ENCODE measurements around the gene NDP.
A peak's percentile ranks its signal among the peaks of the same experiment; 100 is the strongest.

Gene NDP, protein sequence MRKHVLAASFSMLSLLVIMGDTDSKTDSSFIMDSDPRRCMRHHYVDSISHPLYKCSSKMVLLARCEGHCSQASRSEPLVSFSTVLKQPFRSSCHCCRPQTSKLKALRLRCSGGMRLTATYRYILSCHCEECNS

DNA sequence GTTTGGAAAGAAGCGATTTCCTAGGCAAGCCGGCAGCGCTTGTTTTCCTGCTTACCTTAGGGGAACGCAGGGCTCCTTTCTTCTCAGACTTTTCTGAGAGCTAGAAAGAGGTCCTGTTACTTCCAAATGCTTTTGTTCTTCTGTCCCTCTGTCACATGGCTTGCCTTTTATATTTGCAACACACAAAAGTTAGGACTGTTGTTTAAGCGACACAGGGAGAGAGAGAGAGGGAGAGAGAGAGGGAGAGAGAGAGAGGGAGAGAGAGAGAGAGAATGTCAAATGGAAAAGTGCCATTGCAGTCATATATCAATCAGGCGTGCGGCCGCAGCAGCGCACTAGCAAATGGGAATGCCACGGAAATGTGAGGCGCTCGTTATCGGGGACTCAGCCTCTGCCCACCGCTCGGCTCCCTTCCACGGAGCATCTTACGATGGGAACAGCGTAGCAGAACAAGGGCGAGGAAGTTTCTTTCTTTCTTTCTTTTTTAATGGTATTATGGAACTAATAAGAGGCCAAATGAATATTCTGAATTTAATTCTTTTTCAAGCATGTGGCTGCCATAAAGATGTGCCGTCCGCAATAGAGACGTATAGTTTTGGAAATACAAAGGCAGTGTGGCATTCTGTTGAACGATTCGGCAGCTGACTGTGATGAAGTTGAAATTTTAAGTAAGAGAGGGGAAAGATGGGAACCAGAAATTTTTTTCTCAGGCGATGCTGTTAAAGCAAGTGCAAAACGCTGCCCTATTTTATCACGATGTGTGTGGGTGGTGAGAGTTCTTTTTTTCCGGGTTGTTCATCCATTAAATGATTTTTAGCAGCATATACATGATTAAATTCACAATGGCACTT is at the start of gene NDP:
NDP (minus strand) TSS at position 142 of the 851 bp plus-strand sequence. CDS start 14,745 bp downstream, outside the sequence.
- no peak for DNase-seq

DNA sequence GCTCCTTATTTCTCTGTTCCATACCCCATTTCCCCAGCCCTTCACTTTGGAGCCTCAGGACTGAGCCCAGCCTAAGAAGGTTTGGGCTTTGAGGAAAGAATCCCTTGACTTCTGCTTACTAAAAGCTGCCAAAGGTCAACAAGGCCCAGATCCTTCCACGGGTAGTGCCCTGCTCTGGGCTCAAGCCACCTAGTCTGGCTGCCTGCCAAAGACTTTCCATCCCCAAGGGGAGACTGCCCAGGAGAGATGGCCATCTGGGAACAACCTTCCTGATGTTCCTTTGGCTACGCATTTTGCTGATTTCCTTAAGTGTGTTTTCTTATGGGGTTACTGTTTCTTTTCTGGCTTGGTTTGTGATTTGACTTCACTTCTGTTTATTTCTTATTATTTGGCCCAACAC is 49.8 kb upstream of the NDP start:
- DNase-seq: no peak

DNA sequence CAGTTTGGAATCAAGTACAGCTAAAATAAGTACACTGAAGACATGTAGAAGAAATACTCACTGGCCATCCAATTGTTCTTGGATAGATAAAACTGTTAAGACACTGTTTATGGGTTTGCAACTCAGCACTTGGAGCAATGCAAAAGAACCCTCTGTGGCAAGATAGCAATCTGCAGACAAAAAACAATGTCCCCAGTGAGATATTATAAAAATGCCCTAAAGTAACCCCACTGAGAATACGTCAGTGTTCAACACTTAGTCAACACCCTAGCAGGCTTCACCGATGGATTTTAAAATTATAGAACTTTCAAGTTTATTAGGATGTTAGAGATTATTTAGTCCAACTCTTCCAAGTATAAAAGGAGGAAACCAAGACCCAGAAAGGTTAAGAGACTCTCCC is 47.5 kb upstream of the NDP start:
- DNase-seq: no peak

DNA sequence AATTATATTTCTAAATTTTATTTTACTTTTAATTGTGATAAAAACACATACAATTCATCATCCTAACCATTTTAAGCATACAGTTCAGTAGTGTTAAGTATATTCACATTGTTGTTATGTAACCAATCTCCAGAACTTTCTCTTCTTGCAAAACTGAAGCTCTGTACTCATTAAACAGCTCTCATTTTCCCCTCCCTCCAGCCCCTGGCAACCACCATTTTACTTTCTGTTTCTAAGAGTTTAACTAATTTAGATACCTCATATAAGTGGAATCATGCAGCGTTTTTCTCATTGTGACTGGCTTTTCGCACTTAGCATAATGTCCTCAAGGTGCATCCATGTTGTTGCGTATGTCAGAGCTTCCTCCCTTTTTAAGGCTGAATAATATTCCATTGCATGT is 46.7 kb upstream of the NDP start:
- DNase-seq: peak; percentile 70

DNA sequence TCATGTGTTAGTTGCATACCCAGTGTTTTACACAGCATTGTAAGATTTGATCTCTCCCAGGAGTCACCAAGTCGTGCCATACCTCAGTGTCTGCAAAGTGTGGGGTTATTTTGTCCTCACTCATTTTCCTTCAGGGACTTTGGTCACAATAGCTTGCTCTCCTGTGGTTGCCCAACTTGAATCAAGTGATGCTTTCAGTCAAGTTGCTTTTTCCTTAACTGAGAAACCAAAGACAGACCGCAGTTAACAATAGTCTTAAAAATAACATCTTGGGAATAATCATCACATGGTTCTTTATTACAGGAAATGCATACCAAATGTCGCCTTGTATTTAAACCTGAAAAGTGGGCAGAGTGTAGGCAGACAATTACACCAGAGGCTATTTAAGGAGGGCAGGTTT is 44.5 kb upstream of the NDP start:
- DNase-seq: peak; percentile 37

DNA sequence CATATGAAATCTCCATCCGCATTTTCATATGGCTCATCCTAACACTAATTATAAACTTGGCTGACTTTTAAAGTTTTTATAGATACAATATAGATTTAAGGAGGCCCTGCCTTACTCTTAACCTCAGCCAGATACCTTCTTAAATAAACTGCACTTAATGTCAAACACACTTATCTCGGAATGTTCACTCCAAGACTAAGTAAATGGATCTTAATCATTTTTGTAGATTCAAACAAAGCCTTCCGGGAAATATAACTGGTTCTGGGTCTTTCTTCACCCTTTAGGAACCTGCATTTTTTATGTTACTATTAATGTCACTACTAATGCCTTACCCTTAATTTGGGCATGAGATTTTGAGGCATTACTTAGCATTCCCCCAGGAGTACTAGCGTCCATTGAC is 43.7 kb upstream of the NDP start:
- no peak for DNase-seq

DNA sequence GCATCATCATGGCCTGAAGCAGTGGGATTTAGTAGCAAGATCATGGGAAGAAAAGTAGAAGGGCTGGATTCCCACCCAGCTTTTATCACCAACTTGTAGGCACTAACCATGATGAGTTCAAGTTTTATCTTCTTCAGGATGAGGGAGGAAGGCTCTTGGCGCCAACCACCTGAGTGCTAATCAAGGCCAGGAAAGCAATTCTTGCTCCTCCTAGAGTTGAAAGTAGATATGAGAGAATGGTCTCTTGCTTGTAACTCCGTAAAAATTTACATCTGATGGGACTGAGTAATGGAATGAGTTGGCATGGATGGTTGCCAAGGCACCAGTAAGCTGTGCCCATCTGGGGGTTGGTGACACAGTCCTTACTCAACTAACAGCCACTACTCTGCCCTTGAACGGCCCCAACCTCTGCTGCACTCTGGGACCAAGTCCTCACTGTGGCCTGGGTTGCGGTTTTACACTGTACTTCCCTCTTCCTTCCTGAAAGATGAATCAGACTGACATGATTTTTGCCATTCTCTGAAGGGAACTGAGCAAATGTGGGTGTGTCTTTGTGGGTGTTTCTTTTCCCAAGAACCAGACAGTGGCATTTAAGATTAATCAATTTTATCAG is 39.4 kb upstream of the NDP start:
- peak; percentile 96 for DNase-seq

DNA sequence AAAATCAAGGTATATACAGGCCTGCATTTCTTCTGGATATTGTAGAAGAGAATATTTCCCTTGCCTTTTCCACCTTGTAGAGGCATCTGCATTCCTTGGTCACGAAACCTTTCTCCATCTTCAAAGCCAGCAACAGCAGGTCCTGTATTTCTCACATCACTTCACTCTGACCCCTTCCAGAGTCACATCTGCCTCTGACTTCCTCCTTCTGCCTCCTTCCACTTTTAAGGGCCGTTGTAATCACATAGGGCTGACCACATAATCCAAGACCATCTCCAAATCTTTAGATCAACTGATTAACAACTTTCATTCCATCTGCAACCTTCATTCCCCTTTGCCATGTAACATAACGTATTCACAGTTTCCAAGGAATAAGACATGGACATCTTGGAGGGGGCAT is 38.3 kb upstream of the NDP start:
- peak; percentile 65 for DNase-seq

DNA sequence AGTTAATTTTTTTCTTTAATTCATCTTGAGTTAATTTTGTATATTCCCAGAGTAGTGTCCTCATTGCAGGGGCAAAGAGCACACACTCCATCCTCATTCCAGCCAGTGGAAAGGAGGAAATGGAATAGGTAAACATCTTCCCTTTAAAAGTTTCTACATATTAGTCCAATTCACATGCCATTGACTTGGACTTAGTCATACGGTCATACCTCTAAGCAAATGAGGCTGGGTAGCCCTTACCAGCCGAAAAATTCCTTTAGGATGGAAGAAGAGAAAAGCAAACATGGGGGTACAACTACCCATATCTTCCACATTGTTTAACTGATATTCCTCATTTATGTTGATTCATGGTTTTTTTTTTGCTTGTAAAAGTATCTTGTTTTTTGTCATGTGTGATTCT is 37.4 kb upstream of the NDP start:
- no peak for DNase-seq

DNA sequence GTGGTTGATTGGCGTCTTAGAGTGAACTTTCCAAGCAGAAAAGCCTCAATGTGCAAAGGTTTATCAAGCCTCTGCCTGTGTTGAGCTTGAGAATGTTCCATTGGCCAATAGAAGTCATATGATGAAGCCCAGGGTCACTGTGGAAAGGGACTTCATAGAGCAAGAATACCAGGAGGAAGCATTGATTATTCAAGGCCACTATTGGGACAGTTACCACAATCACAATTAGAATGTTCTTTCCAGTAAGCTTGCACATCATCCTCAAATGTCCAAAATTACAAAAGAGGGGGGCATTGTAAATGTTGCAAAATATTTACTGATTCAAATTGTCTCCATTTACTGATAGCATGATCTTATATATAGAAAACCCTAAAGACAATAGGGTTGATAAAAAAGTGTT is 32.9 kb upstream of the NDP start:
- peak; percentile 88 for DNase-seq

DNA sequence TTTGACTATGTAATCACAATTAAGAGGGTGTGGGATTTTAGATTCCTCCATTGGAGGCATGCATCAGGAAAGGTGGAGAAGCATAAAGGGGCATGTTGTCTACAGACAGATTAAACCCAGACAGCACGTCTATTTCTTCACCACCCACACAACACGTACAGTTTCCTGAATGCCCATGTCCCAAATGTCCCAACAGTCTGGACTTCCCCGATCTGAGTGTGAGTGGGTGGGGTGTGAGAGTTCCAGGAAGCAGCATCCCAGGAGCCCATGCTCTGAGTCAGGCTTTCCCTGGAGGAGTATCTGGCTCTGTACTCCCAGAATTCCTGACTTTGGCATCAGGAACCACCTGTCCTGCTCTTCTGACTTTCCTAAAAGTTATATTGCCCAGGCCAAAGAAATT is 30.8 kb upstream of the NDP start:
- DNase-seq: peak; percentile 94

DNA sequence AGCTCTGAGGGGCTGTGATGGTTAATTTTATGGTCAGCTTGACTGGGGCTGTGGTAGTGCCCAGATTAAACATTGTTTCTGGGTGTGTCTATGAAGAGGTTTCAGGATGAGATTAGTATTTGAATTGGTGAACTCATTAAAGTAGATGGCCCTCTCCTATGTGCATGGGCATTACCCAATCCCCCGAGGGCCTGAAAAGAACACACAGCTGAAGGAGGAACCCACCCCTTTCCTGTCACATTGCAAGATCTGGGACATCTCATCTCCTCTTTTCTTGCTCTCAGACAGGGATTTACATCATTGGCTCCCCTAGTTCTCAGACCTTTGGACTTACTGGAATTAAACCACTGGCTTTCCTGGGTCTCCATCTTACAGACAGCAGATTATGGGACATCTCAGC is 29.4 kb upstream of the NDP start:
- DNase-seq: peak; percentile 91

DNA sequence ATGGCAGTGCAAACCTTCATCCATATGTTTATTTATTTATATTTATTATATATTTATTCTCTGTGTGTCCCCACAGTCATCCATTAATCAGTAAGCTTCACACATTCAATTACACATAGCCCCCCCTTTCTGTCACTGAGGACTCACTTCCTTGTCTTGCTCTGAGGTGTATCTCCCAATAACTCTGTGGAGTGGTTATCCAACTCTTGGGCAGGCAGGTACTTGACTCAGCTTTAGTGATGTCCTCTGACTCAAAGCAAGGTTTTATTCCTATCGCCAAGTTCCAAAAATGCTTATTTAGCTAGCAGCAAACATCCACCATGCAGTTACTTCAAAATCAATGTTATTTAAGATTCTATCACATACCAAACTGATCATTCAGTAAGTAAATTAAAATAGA is 25.2 kb upstream of the NDP start:
- DNase-seq: no peak

DNA sequence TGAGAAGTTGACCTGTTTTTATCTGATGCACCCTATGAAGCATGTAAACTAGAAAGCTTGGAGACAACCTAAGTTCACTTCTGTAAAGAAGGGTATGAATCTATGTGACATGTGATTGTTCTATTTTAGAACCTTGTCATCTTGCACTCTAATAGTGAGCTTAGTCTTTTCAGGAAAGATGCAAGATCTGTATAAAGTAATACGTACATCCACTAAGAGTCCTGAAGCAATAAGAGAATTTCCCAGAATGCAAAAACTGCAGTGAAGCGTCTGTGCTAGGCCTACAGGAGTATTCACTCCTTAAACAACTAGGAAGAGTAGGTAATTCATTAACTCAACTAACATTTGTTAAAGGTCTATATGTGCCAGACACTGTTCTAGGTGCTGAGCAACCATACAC is 23.3 kb upstream of the NDP start:
- DNase-seq: peak; percentile 68

DNA sequence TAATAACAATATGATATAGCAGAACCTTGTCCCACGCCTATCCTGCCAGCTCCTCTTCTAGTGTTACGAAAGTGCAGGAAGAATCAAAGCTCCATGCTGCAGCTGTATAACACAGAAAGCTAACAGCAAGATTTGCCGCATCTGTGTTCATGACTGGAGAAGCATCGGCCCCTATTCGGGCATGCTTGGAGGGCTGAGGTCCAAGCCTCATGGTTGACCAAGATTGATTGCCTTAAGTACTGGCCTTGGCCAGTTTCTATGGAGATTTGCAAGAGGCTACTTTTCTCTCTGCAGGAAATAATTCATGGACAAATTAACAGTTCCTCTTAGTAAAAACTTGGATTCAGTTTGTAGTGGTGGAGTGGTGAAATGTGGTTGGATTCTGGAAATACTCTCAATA is 12.9 kb upstream of the NDP start:
- no peak for DNase-seq

DNA sequence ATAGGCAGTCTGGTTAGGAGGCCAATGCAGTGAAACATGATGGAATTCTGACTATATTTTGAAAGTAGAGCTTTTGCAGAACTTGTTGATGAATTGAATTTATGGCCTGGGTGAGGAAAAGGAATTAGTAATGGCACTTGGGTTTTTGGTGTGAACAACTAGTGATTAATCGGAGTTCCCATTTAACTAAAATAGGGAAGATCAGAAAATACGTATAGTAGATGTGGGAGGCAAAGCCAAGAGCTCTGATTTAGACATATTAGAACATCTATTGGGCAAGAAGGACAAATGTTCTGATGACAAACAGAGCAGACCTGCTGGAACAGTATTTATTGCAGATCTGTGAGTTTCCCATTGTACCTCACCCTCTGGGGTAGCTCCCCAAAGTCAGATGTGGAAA is 12.3 kb upstream of the NDP start:
- DNase-seq: peak; percentile 91

DNA sequence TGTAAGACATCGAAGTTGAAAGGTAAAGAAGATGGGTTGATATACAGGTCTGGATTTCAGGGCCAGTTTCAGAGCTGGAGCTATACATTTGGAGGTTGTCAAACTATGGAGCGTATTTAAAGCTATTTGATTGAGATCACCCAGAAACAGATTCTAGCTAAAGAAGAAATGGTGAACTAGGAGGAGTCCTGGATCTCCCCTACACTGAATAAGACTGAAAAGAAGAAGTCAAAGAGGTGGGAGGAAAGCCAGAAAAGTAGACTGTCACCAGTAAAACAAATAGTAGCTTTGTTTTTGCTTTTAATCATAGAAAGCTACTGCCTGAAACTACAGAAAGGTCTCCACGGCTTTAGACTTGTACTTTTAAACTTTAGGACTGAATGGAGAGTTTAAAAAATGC is 5.0 kb upstream of the NDP start:
- DNase-seq: peak; percentile 62

DNA sequence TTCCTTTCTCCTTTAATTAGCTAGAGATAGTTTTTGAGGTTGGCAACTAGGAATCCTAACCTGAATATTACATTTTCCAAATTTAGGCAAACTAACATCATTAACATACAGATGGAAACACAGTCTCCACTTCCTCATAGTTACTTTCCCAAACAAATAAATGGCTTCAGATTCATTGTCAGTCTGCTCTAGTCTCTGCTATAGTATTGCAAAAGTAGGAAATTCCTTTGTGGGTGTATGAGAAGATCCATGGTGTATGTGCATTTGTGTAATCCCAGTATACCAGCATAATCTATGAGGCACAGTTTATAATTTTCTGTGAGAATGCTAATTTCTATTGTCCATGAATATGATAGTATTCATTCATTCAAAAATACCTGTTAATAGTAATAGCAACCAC is 3.0 kb upstream of the NDP start:
- DNase-seq: peak; percentile 91

DNA sequence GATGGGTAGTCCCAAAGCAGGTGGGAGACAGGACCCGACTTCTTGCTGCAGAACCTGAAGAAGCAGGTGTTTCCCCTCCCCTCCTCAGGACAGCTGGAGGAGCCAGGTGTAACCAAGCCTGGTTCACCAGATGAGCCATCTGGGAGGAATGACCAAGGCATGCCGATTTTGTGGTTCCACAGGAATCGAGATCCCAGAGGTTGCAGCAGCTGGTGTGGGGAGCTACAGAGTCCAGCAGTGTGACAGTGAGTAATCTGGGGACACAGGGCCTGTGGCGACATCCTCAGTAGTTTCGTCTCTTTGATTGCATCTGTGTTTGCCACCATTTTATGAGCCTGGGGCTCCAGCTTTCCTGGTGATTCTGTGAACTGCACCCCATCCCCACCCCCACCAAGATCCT is 2.6 kb upstream of the NDP start:
- DNase-seq: peak; percentile 83

DNA sequence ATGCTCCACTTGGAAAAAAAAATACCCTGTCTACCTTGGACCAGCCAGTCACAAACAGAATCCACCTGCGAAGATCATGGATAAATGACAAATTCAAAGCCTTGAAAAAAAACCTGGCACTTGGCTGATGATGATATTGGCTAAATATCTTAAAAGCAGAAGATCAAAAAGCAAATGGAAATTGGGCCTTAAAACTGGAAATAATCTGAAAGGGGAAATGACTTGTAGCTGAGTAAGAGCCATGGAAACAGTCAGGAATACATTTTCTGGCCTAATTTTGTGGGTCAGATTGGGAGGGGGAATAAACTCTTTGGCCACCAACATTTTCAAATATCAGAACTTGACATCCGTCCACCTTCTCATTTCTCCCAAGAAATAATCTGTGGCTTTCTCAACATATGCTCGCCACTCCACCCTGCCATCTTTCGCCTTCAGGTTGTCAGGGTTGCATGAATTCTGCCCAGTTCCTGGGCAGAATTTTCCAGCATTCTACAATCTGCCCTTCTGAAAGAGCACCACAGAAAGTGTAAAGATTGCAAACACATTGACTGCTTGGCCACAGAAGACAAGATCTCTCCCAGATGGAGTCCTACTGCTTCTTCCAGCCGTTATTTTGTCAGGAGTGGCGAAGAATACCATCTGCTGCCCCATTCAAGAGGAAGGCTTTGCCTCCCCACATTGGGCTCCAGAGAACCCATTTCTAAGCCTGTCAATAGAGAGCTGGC is 1.7 kb upstream of the NDP start:
- peak; percentile 59 for DNase-seq

DNA sequence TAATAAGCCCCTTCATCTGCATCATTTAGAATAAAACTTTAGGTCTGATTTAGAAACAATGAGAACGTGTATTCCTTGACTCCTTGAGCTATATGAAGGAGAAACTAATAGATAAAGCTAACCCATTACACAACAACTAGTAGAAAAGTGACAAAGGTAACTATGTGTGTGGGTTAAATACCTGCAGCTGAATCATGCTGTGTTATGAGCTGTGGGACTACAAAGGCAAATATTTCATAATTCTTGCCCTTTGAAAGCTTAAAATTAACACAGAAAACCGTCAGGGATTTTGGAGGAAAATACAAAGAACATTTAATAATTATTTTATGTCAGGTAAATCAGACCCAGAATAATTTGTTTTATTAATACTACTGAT is 898 bp upstream of the NDP start:
- DNase-seq: no peak

DNA sequence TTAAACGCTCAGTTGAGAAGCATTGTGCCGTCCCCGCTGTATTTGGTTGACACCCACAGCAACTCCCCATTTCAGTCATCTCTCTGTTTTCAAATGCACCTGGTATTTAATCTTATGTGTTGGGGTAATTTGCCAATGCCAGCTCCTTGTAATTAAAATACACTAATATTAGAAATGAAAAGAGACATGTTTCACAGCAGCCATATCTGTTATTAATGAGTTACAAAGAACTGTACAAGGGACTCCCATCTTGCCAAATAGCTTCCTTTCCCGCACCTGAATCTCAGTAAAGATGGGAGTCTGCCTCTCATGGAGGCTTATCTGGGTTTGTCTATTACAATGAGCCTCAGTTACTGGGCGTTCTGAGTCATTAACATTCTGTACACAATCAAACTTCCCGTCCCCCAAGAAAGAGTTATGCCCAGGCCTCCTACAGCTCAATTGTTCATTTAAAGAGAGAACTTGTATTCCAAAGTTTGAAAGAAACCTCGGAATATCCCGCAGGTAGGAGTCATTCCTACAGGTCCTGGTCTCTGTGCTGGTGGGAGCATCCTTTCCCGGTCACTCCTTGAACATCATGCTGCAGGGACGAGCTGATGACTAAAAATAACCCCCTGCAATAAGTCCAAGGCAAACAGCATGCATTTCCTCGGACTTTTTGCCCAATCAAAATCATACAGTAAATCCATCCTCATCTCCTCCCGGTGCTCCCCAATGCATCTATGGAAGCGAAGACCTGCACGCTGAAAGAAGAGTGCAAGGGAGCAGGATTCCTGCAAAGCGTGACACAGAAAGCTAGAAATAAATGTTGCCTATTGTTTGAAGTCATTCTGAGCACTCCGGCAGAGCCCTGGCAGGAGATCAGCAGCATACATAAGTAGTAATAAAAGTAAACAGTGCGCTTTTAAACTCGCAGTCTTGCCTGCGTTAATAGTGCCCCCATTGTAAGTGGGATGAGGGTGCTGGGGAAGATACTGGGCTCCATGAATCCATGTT is 926 bp downstream of the NDP start:
- no peak for DNase-seq

DNA sequence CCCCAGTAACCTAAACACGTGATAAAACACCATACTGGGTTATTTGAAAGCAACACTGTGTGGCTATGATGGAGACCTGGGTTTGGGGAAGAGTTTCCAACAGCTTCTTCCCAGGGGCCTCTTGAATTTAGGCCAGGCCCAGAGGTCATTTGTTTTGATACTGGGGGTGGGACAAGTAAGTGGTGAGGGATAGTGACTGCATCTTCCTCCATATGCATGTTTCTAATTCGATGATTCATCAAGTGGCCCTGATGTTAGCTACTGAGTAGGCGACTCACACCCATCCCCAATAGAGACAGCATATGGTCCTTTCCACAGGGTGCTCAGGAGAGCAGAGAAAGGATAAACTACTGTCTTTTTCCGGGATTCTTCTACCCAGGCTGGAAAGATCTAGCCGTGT is 2.7 kb downstream of the NDP start:
- DNase-seq: peak; percentile 58
